Body of pancreas (tissue), 4 donors: Measurements from ENCODE around the gene BATF2.

Experiments used
- POLR2A ChIP-seq, 3 donors: fragments of 450-650 bp; IDR thresholded peaks; one replicate each; pipeline ENCODE4 v1.6.1; 2016; ENCODE audit warnings: antibody characterized with exemption in 3 of 3, mild to moderate bottlenecking in 2 of 3
- TF ChIP-seq, protein P1 (sequence below), 7 experiments: fragments of 450-650 bp in 4 of 7; fragments of 200-600 bp in 3 of 7; sonication (generic) in 3 of 7; IDR thresholded peaks; one replicate each; pipeline ENCODE4 v1.5.1; 2016 to 2019; ENCODE audit warnings: antibody characterized with exemption in 7 of 7

DNA sequence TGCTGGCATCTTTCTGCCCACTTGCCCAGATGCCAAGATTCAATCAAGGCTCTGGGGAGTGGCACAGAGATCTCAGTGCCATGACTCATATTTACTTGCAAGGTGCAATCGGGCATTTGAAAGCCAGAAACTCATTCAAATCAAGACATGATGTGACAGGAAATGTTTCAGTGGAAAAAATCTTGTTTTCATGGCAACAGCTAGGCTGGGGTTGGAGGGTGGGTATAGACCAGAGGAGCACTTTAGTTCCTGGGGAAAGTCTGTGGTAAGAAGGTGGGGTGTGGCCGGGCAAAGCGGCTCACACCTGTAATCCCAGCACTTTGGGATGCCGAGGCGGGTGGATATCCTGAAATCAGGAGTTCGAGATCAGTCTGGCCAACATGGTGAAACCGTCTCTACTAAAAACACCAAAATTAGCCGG is 26.0 kb downstream of the BATF2 start:
- TF ChIP-seq POLR2A (IDR thresholded peaks at IDR 0.05), result no peak
- TF ChIP-seq, protein P1, sequence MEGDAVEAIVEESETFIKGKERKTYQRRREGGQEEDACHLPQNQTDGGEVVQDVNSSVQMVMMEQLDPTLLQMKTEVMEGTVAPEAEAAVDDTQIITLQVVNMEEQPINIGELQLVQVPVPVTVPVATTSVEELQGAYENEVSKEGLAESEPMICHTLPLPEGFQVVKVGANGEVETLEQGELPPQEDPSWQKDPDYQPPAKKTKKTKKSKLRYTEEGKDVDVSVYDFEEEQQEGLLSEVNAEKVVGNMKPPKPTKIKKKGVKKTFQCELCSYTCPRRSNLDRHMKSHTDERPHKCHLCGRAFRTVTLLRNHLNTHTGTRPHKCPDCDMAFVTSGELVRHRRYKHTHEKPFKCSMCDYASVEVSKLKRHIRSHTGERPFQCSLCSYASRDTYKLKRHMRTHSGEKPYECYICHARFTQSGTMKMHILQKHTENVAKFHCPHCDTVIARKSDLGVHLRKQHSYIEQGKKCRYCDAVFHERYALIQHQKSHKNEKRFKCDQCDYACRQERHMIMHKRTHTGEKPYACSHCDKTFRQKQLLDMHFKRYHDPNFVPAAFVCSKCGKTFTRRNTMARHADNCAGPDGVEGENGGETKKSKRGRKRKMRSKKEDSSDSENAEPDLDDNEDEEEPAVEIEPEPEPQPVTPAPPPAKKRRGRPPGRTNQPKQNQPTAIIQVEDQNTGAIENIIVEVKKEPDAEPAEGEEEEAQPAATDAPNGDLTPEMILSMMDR (IDR thresholded peaks at IDR 0.05), result no peak
